Hepatocyte (in vitro differentiated cells): Measurements from ENCODE around the gene MARCHF3. TPM values are rescaled to one million over a fixed set of nuclear protein-coding genes. Genes with fewer than 3 reads are reported as not detected.

Experiments used
- DNase-seq: peaks from one replicate; pipeline ENCODE4 v3.0.0-alpha.2; 2016; ENCODE audit warnings: low spot score
- H2AFZ ChIP-seq: fragments of 200-600 bp; sonication (generic); 2 replicates; pipeline ENCODE4 v1.6.0; 2016; ENCODE audit warnings: antibody characterized with exemption, mild to moderate bottlenecking
- H3K27ac ChIP-seq: fragments of 200-600 bp; sonication (generic); 2 replicates; pipeline ENCODE4 v1.5.1; 2016; ENCODE audit warnings: mild to moderate bottlenecking
- H3K27me3 ChIP-seq: fragments of 200-600 bp; sonication (generic); 2 replicates; pipeline ENCODE4 v1.6.1; 2016
- H3K36me3 ChIP-seq: fragments of 200-600 bp; sonication (generic); replicated peaks from 2 replicates; pipeline ENCODE4 v1.5.1; 2016; ENCODE audit warnings: low read depth; ENCODE audit not compliant: insufficient read depth
- H3K4me1 ChIP-seq: fragments of 200-600 bp; sonication (generic); 2 replicates; pipeline ENCODE4 v1.5.1; 2016; ENCODE audit warnings: mild to moderate bottlenecking, moderate library complexity; ENCODE audit not compliant: insufficient read depth
- H3K4me2 ChIP-seq: fragments of 200-600 bp; sonication (generic); 2 replicates; pipeline ENCODE4 v1.6.0; 2016
- H3K4me3 ChIP-seq: fragments of 200-600 bp; sonication (generic); 2 replicates; pipeline ENCODE4 v1.5.1; 2016; ENCODE audit warnings: mild to moderate bottlenecking
- H3K79me2 ChIP-seq: fragments of 200-600 bp; sonication (generic); 2 replicates; pipeline ENCODE4 v1.6.0; 2017; ENCODE audit warnings: mild to moderate bottlenecking
- H3K9me2 ChIP-seq: fragments of 200-600 bp; sonication (generic); replicated peaks from 2 replicates; pipeline ENCODE4 v1.6.0; 2017; ENCODE audit warnings: mild to moderate bottlenecking; ENCODE audit not compliant: insufficient read depth
- H3K9me3 ChIP-seq: fragments of 200-600 bp; sonication (generic); 2 replicates; pipeline ENCODE4 v1.5.1; 2016; ENCODE audit warnings: low read depth, mild to moderate bottlenecking
- H4K20me1 ChIP-seq: fragments of 200-600 bp; sonication (generic); 2 replicates; pipeline ENCODE4 v1.6.0; 2016; ENCODE audit warnings: mild to moderate bottlenecking; ENCODE audit not compliant: insufficient read depth, poor library complexity, severe bottlenecking
- EZH2 ChIP-seq: fragments of 200-600 bp; sonication (generic); IDR thresholded peaks from 2 replicates; pipeline ENCODE4 v1.6.1; 2016; ENCODE audit warnings: antibody characterized with exemption, mild to moderate bottlenecking, borderline replicate concordance
- EZH2phosphoT487 ChIP-seq: fragments of 200-600 bp; sonication (generic); IDR thresholded peaks from one replicate; pipeline ENCODE4 v1.6.1; 2018; ENCODE audit warnings: antibody characterized with exemption, mild to moderate bottlenecking, low read depth, moderate library complexity; ENCODE audit not compliant: unreplicated experiment, severe bottlenecking
- WGBS: methylation state at CpG from one replicate; pipeline ENCODE4 v1.1.6; 2016; ENCODE audit warnings: low lambda C conversion rate; ENCODE audit errors: missing lambda C conversion rate; 5-methylcytosine and 5-hydroxymethylcytosine counted together
- polyA plus RNA-seq: library from polyadenylated mRNA; unstranded; fragments of >200 nt; fragmentation: Nextera tagmentation; extraction: Ambion mirVana; gene quantifications from 2 replicates; pipeline ENCODE4 v1.2.1, GENCODE V29; 2016
- total RNA-seq: library from RNA; depleted of rRNA; stranded (reverse); fragments of >200 nt; gene quantifications from 2 replicates; pipeline ENCODE4 v1.2.3, GENCODE V29; 2014
- TF ChIP-seq, protein P1 (sequence below): fragments of 200-600 bp; sonication (generic); IDR thresholded peaks from 2 replicates; pipeline ENCODE4 v1.5.1; 2016; ENCODE audit warnings: antibody characterized with exemption, mild to moderate bottlenecking; ENCODE audit not compliant: poor library complexity

The MARCHF3 gene
- total and polyA plus RNA-seq, 2 experiments from 2014 or later: 9.4 to 20.4 TPM

GRCh38 chr5:127042593-127042992 lies 12.2 kb upstream of the MARCHF3 start:
- no peak for DNase-seq
- H3K27me3 ChIP-seq: no peaks in the 10 kb centered on the region
- no peaks in the 10 kb centered on the region for H3K36me3 ChIP-seq
- no peaks in the 10 kb centered on the region for H3K9me2 ChIP-seq
- H2AFZ ChIP-seq: no peak overlapping the region
- H3K9me3 ChIP-seq: no peaks in the 10 kb centered on the region
- WGBS: 95% methylated on average over 2 of the region's 2 CpGs
- TF ChIP-seq EZH2 (no peak), EZH2phosphoT487 (no peak)
- TF ChIP-seq, protein P1, sequence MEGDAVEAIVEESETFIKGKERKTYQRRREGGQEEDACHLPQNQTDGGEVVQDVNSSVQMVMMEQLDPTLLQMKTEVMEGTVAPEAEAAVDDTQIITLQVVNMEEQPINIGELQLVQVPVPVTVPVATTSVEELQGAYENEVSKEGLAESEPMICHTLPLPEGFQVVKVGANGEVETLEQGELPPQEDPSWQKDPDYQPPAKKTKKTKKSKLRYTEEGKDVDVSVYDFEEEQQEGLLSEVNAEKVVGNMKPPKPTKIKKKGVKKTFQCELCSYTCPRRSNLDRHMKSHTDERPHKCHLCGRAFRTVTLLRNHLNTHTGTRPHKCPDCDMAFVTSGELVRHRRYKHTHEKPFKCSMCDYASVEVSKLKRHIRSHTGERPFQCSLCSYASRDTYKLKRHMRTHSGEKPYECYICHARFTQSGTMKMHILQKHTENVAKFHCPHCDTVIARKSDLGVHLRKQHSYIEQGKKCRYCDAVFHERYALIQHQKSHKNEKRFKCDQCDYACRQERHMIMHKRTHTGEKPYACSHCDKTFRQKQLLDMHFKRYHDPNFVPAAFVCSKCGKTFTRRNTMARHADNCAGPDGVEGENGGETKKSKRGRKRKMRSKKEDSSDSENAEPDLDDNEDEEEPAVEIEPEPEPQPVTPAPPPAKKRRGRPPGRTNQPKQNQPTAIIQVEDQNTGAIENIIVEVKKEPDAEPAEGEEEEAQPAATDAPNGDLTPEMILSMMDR: no peak
- no peaks in the 10 kb centered on the region for H3K4me1 ChIP-seq
- no peaks in the 10 kb centered on the region for H3K79me2 ChIP-seq
- no peak overlapping the region for H3K27ac ChIP-seq
- H4K20me1 ChIP-seq: no peaks in the 10 kb centered on the region
- no peak overlapping the region for H3K4me3 ChIP-seq
- H3K4me2 ChIP-seq: no peak overlapping the region

GRCh38 chr5:127041571-127041970 lies 11.2 kb upstream of the MARCHF3 start:
- Histone ChIP-seq H3K4me2 (peak overlapping the region; percentile 61), H3K27ac (peak overlapping the region; percentile 82), H3K79me2 (no peaks in the 10 kb centered on the region), H3K9me2 (no peaks in the 10 kb centered on the region), H3K4me3 (no peak overlapping the region), H2AFZ (no peak overlapping the region), H3K4me1 (no peaks in the 10 kb centered on the region), H3K9me3 (no peaks in the 10 kb centered on the region), H4K20me1 (no peaks in the 10 kb centered on the region), H3K36me3 (no peaks in the 10 kb centered on the region), H3K27me3 (no peaks in the 10 kb centered on the region)
- no peak for TF ChIP-seq EZH2phosphoT487
- TF ChIP-seq EZH2: no peak
- TF ChIP-seq, protein P1: no peak
- 45% methylated on average over 3 of the region's 3 CpGs for WGBS
- no peak for DNase-seq

GRCh38 chr5:127040796-127041520 lies 10.6 kb upstream of the MARCHF3 start:
- no peak overlapping the region for H3K4me3 ChIP-seq
- H3K9me3 ChIP-seq: no peaks in the 10 kb centered on the region
- WGBS: 24% methylated on average over 9 of the region's 9 CpGs
- H4K20me1 ChIP-seq: no peaks in the 10 kb centered on the region
- no peaks in the 10 kb centered on the region for H3K4me1 ChIP-seq
- peak overlapping the region; percentile 61 for H3K4me2 ChIP-seq
- peak; percentile 56 for DNase-seq
- H2AFZ ChIP-seq: no peak overlapping the region
- TF ChIP-seq EZH2phosphoT487 (no peak), EZH2 (no peak)
- TF ChIP-seq, protein P1: no peak
- no peaks in the 10 kb centered on the region for H3K9me2 ChIP-seq
- peak overlapping the region; percentile 82 for H3K27ac ChIP-seq
- no peaks in the 10 kb centered on the region for H3K27me3 ChIP-seq
- H3K79me2 ChIP-seq: no peaks in the 10 kb centered on the region
- H3K36me3 ChIP-seq: no peaks in the 10 kb centered on the region
